Tibial artery (tissue), 4 donors: ENCODE measurements around the gene ITPR1.

Experiments
- DNase-seq, 2 donors: peaks; one replicate each; pipeline ENCODE4 v3.0.0-alpha.2; 2019
- H3K27ac ChIP-seq, 2 donors: fragments of 200-600 bp; sonication (generic) in 1 of 2; 1 replicate in 1 of 2; 2 replicates in 1 of 2; pipeline ENCODE4 v1.5.1; 2018 to 2019; ENCODE audit warnings: mild to moderate bottlenecking in 1 of 2
- H3K27me3 ChIP-seq, 2 donors: fragments of 200-600 bp; sonication (generic) in 1 of 2; one replicate each; pipeline versions ENCODE4 v1.5.1 to v1.6.0; 2016 to 2019
- H3K36me3 ChIP-seq, 3 donors: fragments of 200-600 bp; sonication (generic) in 2 of 3; one replicate each; pipeline ENCODE4 v1.5.1; 2016 to 2019; ENCODE audit warnings: mild to moderate bottlenecking in 2 of 3
- H3K4me1 ChIP-seq, 4 donors: fragments of 200-600 bp; sonication (generic) in 2 of 4; 1 replicate in 3 of 4; 2 replicates in 1 of 4; pipeline ENCODE4 v1.5.1; 2016 to 2019
- H3K4me3 ChIP-seq, 2 donors: fragments of 200-600 bp; sonication (generic) in 1 of 2; 1 replicate in 1 of 2; 2 replicates in 1 of 2; pipeline ENCODE4 v1.5.1; 2018 to 2019; ENCODE audit warnings: mild to moderate bottlenecking in 2 of 2
- H3K9me3 ChIP-seq, 3 donors: fragments of 200-600 bp; sonication (generic) in 1 of 3; one replicate each; pipeline ENCODE4 v1.5.1; 2016 to 2019
- CTCF ChIP-seq, 2 experiments: fragments of 200-600 bp in 1 of 2; fragments of 450-650 bp in 1 of 2; IDR thresholded peaks; one replicate each; pipeline ENCODE4 v1.5.1; 2017 to 2019; ENCODE audit warnings: antibody characterized with exemption in 2 of 2, mild to moderate bottlenecking in 1 of 2, moderate library complexity in 1 of 2
- intact Hi-C: fragments of 100-400 bp; cut with DNase I; formaldehyde crosslinking; loops from one replicate; pipeline ENCODE4 v1.15.0; 2023; ENCODE audit warnings: low total_unique reads

Gene ITPR1

DNA sequence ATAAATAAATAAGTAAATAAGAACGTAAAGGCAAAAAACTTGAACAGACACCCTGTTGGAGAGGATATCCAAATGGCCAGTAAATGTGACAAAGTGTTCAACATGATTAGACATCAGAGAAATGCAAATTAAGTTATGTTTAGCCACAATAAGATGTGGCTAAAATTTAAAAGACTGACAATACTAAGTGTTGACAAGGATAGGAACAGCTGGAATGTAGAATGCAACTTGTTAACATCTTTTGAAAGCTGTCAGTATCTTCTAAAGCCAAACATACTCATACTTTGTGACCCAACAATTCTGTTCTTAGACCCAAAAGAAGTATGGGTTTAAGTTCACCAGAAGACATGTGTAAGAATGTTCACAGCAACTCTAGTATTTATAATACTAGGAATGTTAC, 197.1 kb downstream of the ITPR1 start:
- no peak for DNase-seq
- no peak for TF ChIP-seq CTCF (IDR thresholded peaks at IDR 0.05)
- no peaks in the 10 kb centered on the region for H3K27me3 ChIP-seq
- H3K4me1 ChIP-seq, result no peaks in the 10 kb centered on the region
- H3K27ac ChIP-seq, result no peak overlapping the region
- H3K9me3 ChIP-seq, result no peaks in the 10 kb centered on the region
- intact Hi-C loops, result no loop called here
- H3K4me3 ChIP-seq, result no peak overlapping the region
- peaks cover 78 to 91% (median 87%) of the 10 kb centered on the region in 3 donors for H3K36me3 ChIP-seq

GRCh38 chr3:4693620-4694019, 200.5 kb downstream of the ITPR1 start:
- intact Hi-C loops, result no loop called here
- H3K27ac ChIP-seq, result no peak overlapping the region
- no peaks in the 10 kb centered on the region for H3K4me1 ChIP-seq
- no peaks in the 10 kb centered on the region for H3K27me3 ChIP-seq
- no peak overlapping the region for H3K4me3 ChIP-seq
- H3K9me3 ChIP-seq, result no peaks in the 10 kb centered on the region
- H3K36me3 ChIP-seq, result peaks cover 64 to 88% (median 66%) of the 10 kb centered on the region in 3 donors
- no peak for TF ChIP-seq CTCF (IDR thresholded peaks at IDR 0.05)
- DNase-seq, result no peak

- intact Hi-C loops, result no loop called here
- Histone ChIP-seq H3K27me3 (no peaks in the 10 kb centered on the region), H3K9me3 (no peaks in the 10 kb centered on the region), H3K27ac (no peak overlapping the region), H3K36me3 (peaks cover 57 to 86% (median 64%) of the 10 kb centered on the region in 3 donors), H3K4me3 (no peak overlapping the region), H3K4me1 (no peaks in the 10 kb centered on the region)
- TF ChIP-seq CTCF (IDR thresholded peaks at IDR 0.05), result no peak
- DNase-seq, result no peak
Observed at GRCh38 chr3:4695846-4696245, 202.7 kb downstream of the ITPR1 start.

- no peaks in the 10 kb centered on the region for H3K4me1 ChIP-seq
Observed at GRCh38 chr3:4696266-4696665, 203.1 kb downstream of the ITPR1 start.

GRCh38 chr3:4698125-4698821, 205.1 kb downstream of the ITPR1 start:
- H3K27me3 ChIP-seq, result no peaks in the 10 kb centered on the region
- no peak overlapping the region for H3K4me3 ChIP-seq
- peaks cover 0 to 9% (median 4%) of the 10 kb centered on the region in 4 donors for H3K4me1 ChIP-seq
- H3K27ac ChIP-seq, result no peak overlapping the region
- H3K36me3 ChIP-seq, result peaks cover 59 to 89% (median 62%) of the 10 kb centered on the region in 3 donors
- no peak for TF ChIP-seq CTCF (IDR thresholded peaks at IDR 0.05)
- no peaks in the 10 kb centered on the region for H3K9me3 ChIP-seq
- intact Hi-C loops, result no loop called here
- DNase-seq, result no peak

More at GRCh38 chr3:4696266-4696665, 203.1 kb downstream of the ITPR1 start:
- H3K36me3 ChIP-seq, result peaks cover 57 to 86% (median 64%) of the 10 kb centered on the region in 3 donors
- no peaks in the 10 kb centered on the region for H3K27me3 ChIP-seq
- no peak for DNase-seq
- no peak overlapping the region for H3K4me3 ChIP-seq
- no peak overlapping the region for H3K27ac ChIP-seq
- no peak for TF ChIP-seq CTCF (IDR thresholded peaks at IDR 0.05)
- H3K9me3 ChIP-seq, result no peaks in the 10 kb centered on the region
- intact Hi-C loops, result no loop called here
